Superior temporal gyrus (tissue), 1 donor: ENCODE measurements around the gene ROBO1.
"Not testable (repeated sequence)": the region's sequence is repeated elsewhere in the genome, so short reads cannot be mapped to it uniquely, and the experiment has no call there.

Experiments
- DNase-seq: peaks from one replicate; pipeline ENCODE4 v3.0.0-alpha.2; 2016; ENCODE audit errors: extremely low spot score

ROBO1 gene

GRCh38 chr3:78701537-78701936, 1066.3 kb downstream of the ROBO1 start:
- no peak for DNase-seq

- no peak for DNase-seq
These were observed 1069.4 kb downstream of the ROBO1 start for GRCh38 chr3:78698431-78698830.

GRCh38 chr3:78697426-78697825, 1070.4 kb downstream of the ROBO1 start:
- no peak for DNase-seq

GRCh38 chr3:78690766-78691165, 1077.0 kb downstream of the ROBO1 start:
- DNase-seq, result no peak

GRCh38 chr3:78689378-78689777, 1078.4 kb downstream of the ROBO1 start:
- no peak for DNase-seq

- DNase-seq, result no peak
These were observed 1080.3 kb downstream of the ROBO1 start for GRCh38 chr3:78687520-78687919.

- no peak for DNase-seq
These were observed 1084.5 kb downstream of the ROBO1 start for GRCh38 chr3:78683284-78683683.

- not testable (repeated sequence) for DNase-seq
These were observed 1092.5 kb downstream of the ROBO1 start for GRCh38 chr3:78675119-78675805.

- DNase-seq, result no peak
These were observed 1097.1 kb downstream of the ROBO1 start for GRCh38 chr3:78670746-78671145.

GRCh38 chr3:78670094-78670493, 1097.7 kb downstream of the ROBO1 start:
- peak; percentile 69 for DNase-seq

GRCh38 chr3:78668302-78668701, 1099.5 kb downstream of the ROBO1 start:
- no peak for DNase-seq

GRCh38 chr3:78666470-78666800, 1101.4 kb downstream of the ROBO1 start:
- DNase-seq, result no peak

GRCh38 chr3:78665776-78666469, 1101.9 kb downstream of the ROBO1 start:
- no peak for DNase-seq

GRCh38 chr3:78665101-78665500, 1102.7 kb downstream of the ROBO1 start:
- DNase-seq, result no peak

- no peak for DNase-seq
These were observed 1106.8 kb downstream of the ROBO1 start for GRCh38 chr3:78660957-78661356.

- DNase-seq, result peak; percentile 87
These were observed 1108.3 kb downstream of the ROBO1 start for GRCh38 chr3:78659386-78659987.

GRCh38 chr3:78647726-78648125, 1120.1 kb downstream of the ROBO1 start:
- DNase-seq, result no peak

GRCh38 chr3:78645628-78646310, 1122.0 kb downstream of the ROBO1 start:
- peak; percentile 96 for DNase-seq

- no peak for DNase-seq
These were observed 1123.0 kb downstream of the ROBO1 start for GRCh38 chr3:78644847-78645246.

GRCh38 chr3:78642226-78643035, 1125.4 kb downstream of the ROBO1 start:
- no peak for DNase-seq

- no peak for DNase-seq
These were observed 1126.1 kb downstream of the ROBO1 start for GRCh38 chr3:78641703-78642102.

GRCh38 chr3:78634316-78634715, 1133.5 kb downstream of the ROBO1 start:
- no peak for DNase-seq
